ENCODE data around the gene TMEM163.

DNA sequence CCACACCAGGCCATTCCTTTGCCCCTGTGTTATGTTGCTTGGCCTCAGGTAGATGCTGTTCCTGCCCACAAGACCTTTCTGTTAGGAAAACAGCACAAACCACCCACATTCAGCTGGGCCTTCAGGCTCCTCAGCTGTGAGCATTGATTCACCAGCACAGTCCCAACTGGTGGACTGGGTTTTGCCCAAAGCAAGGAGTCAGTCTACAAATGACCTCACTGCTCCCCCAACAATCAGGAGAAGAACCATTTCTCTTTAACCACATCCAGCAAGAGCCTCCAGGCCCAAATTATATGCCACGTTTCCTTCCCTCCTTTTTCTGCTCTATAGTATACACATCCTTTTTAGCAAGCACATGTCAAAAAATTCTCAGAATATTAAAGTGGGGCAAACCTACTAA is 5.2 kb downstream of the TMEM163 start:
- TF ChIP-seq, protein P1, sequence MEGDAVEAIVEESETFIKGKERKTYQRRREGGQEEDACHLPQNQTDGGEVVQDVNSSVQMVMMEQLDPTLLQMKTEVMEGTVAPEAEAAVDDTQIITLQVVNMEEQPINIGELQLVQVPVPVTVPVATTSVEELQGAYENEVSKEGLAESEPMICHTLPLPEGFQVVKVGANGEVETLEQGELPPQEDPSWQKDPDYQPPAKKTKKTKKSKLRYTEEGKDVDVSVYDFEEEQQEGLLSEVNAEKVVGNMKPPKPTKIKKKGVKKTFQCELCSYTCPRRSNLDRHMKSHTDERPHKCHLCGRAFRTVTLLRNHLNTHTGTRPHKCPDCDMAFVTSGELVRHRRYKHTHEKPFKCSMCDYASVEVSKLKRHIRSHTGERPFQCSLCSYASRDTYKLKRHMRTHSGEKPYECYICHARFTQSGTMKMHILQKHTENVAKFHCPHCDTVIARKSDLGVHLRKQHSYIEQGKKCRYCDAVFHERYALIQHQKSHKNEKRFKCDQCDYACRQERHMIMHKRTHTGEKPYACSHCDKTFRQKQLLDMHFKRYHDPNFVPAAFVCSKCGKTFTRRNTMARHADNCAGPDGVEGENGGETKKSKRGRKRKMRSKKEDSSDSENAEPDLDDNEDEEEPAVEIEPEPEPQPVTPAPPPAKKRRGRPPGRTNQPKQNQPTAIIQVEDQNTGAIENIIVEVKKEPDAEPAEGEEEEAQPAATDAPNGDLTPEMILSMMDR (conservative IDR thresholded peaks at IDR 0.05; ENCODE audit: low read length): no peak
- TF ChIP-seq EZH2phosphoT487 (IDR thresholded peaks at IDR 0.05; ENCODE audit: borderline replicate concordance, low read depth, low read length): no peak

All from OCI-LY7 (cell line).